DND-41 (cell line): ENCODE measurements around the gene TSPEAR.

Experiments used
- ATAC-seq: fragments of 200-7000 bp; cut with Tn5 transposase; 3 replicates; pipeline ENCODE4 v1.9.1; 2021; ENCODE audit warnings: low read depth; ENCODE audit not compliant: insufficient read depth
- DNase-seq: peaks from one replicate; pipeline ENCODE4 v3.0.0-alpha.2; 2020
- H2AFZ ChIP-seq: 2 replicates; pipeline ENCODE4 v1.6.0; 2012; ENCODE audit warnings: low read depth, low read length
- H3K27ac ChIP-seq: 2 replicates; pipeline ENCODE4 v1.5.1; 2012; ENCODE audit warnings: low read length, inconsistent platforms
- H3K27me3 ChIP-seq: fragments of 200-600 bp; sonication (generic); 2 replicates; pipeline ENCODE4 v1.6.0; 2012; ENCODE audit warnings: low read length, mild to moderate bottlenecking, inconsistent platforms; ENCODE audit not compliant: insufficient read depth, poor library complexity
- H3K36me3 ChIP-seq: 2 replicates; pipeline ENCODE4 v1.5.1; 2012; ENCODE audit warnings: low read length, inconsistent platforms; ENCODE audit not compliant: insufficient read depth
- H3K4me1 ChIP-seq: 2 replicates; pipeline ENCODE4 v1.5.1; 2012; ENCODE audit warnings: mild to moderate bottlenecking, low read length; ENCODE audit not compliant: insufficient read depth
- H3K4me2 ChIP-seq: 2 replicates; pipeline ENCODE4 v1.6.0; 2012; ENCODE audit warnings: mild to moderate bottlenecking, moderate library complexity, low read length, inconsistent platforms; ENCODE audit not compliant: insufficient read depth
- H3K4me3 ChIP-seq, 2 experiments: fragments of 200-600 bp in 1 of 2; shearing (Covaris generic) in 1 of 2; 2 replicates each; pipeline ENCODE4 v1.5.1; 2012 to 2016; ENCODE audit warnings: inconsistent platforms in 2 of 2, low read length in 2 of 2, mild to moderate bottlenecking in 2 of 2, low read depth in 1 of 2, moderate library complexity in 1 of 2
- H3K79me2 ChIP-seq: 2 replicates; pipeline ENCODE4 v1.6.0; 2012; ENCODE audit warnings: low read length, inconsistent platforms; ENCODE audit not compliant: insufficient read depth
- H3K9ac ChIP-seq: 2 replicates; pipeline ENCODE4 v1.6.0; 2012; ENCODE audit warnings: low read depth, mild to moderate bottlenecking, inconsistent platforms, low read length, moderate library complexity
- H3K9me3 ChIP-seq: 2 replicates; pipeline ENCODE4 v1.5.1; 2012; ENCODE audit warnings: low read length, moderate library complexity, mild to moderate bottlenecking, inconsistent platforms; ENCODE audit not compliant: insufficient read depth, severe bottlenecking
- H4K20me1 ChIP-seq: 2 replicates; pipeline ENCODE4 v1.6.0; 2012; ENCODE audit warnings: low read length; ENCODE audit not compliant: insufficient read depth
- EZH2 ChIP-seq: IDR thresholded peaks from 3 replicates; pipeline ENCODE4 v1.6.1; 2012; ENCODE audit warnings: borderline replicate concordance, low read depth, mild to moderate bottlenecking, moderate library complexity, low read length, inconsistent platforms; ENCODE audit not compliant: severe bottlenecking
- TF ChIP-seq, protein P1 (sequence below): IDR thresholded peaks from 2 replicates; pipeline ENCODE4 v1.5.1; 2012; ENCODE audit warnings: borderline replicate concordance, low read length, moderate library complexity, mild to moderate bottlenecking; ENCODE audit not compliant: poor library complexity, severe bottlenecking; ENCODE audit errors: extremely low read depth

The TSPEAR gene

DNA sequence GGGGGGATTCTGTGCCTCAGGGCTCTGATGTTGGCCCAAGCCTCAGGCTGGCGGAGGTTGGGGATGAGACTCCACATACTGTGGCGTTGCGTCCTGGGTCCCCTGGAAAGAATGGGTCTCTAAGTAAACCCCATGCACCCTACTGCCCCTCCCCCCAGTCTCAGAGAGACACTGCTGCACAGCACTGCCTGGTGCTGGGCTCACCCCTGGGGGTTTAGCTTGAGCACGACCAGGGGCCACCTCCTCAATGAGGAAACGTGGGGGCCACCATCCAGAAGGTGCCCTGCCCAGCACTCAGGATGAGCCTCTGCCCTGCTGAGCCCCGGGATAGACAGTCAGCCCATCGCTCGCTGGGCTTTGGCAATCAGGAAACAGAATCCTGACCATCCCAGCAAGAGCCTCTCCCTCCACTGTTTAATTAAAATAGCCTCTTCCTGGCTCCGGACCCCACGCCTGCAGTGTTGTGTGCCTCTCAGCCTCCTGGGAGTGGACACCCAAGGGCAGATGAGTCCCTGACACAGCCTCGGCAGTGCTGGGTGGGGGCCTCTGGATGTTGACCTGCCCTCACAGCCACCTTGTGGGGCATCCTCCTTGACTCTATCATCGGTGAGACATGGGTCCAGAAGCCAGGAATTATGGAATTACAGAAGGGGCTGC is 141.4 kb downstream of the TSPEAR start:
- H3K27ac ChIP-seq, result no peak overlapping the region
- no peaks in the 10 kb centered on the region for H4K20me1 ChIP-seq
- no peak overlapping the region for H3K4me2 ChIP-seq
- H3K79me2 ChIP-seq, result no peaks in the 10 kb centered on the region
- TF ChIP-seq EZH2, result no peak
- TF ChIP-seq, protein P1, sequence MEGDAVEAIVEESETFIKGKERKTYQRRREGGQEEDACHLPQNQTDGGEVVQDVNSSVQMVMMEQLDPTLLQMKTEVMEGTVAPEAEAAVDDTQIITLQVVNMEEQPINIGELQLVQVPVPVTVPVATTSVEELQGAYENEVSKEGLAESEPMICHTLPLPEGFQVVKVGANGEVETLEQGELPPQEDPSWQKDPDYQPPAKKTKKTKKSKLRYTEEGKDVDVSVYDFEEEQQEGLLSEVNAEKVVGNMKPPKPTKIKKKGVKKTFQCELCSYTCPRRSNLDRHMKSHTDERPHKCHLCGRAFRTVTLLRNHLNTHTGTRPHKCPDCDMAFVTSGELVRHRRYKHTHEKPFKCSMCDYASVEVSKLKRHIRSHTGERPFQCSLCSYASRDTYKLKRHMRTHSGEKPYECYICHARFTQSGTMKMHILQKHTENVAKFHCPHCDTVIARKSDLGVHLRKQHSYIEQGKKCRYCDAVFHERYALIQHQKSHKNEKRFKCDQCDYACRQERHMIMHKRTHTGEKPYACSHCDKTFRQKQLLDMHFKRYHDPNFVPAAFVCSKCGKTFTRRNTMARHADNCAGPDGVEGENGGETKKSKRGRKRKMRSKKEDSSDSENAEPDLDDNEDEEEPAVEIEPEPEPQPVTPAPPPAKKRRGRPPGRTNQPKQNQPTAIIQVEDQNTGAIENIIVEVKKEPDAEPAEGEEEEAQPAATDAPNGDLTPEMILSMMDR, result no peak
- ATAC-seq, result no peak
- no peak overlapping the region for H3K4me3 ChIP-seq
- H3K4me1 ChIP-seq, result no peaks in the 10 kb centered on the region
- H3K9me3 ChIP-seq, result no peaks in the 10 kb centered on the region
- H3K27me3 ChIP-seq, result no peaks in the 10 kb centered on the region
- no peak for DNase-seq
- H3K36me3 ChIP-seq, result no peaks in the 10 kb centered on the region
- no peak overlapping the region for H2AFZ ChIP-seq
- H3K9ac ChIP-seq, result no peak overlapping the region

DNA sequence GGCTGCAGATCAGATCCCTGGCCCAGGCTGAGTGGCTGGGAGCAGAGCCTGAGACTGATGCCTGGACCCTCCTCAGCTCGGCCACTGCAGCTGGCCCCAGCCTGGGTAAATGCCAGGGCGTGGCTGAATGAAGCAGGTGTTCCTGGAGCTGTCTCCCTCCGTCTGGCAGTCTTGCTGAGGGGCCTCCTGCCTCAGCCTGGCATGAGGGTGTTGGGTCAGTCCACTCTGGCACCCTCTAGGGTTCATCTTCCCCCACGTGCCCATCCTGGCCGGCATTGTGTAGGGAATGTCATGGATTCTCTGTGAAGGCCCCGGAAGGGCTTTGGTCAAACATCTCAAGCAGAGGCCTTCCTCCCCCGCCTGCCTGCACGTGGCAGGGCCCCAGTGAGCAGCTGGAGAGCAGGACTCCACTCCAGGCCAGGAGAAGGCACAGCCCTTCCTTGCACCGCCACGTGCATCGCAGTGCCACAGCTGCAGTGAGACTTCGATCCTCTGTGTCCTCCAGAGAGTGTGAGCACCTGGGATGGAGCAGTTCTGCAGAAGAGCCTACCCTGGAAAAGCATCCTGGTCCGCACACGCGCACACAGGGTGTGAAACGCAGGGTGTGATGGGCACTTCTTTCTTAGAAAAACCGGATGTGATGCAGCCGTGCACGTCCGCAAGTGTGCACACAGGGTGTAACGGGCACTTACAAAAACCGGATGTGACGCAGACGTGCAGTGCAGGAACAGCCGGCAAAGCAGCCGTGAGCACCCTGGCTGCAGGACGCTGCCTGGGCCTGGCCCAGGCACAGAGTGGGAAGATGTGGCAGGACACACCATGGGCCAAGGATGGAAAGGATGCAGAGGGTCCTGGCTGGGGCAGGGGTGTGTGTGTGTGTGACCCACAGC is 142.5 kb downstream of the TSPEAR start:
- Histone ChIP-seq H3K79me2 (no peaks in the 10 kb centered on the region), H2AFZ (no peak overlapping the region)
- no peak for DNase-seq

DNA sequence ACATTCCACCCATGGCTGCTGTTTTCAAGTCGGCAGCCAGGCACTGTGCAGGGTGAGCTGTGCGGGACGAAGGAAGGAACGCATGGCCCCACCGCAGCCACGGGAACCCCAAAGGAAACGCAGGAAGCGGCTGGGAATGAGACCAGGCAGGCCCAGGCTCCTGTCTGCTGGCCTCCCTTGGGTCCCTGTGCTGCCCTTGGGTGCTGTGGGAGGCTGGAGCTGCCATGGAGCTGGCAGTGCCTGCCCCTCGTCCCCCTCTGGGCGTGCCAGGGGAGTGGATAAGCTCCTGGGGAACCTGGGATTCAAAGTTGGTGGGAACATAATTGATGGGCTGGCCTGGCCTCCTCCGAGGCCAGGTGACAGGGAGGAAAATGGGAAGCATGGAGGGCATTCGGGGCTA is 143.1 kb downstream of the TSPEAR start:
- H4K20me1 ChIP-seq, result no peaks in the 10 kb centered on the region
- no peak overlapping the region for H3K4me3 ChIP-seq
- H3K36me3 ChIP-seq, result no peaks in the 10 kb centered on the region
- H3K79me2 ChIP-seq, result no peaks in the 10 kb centered on the region
- H2AFZ ChIP-seq, result no peak overlapping the region
- no peaks in the 10 kb centered on the region for H3K4me1 ChIP-seq
- TF ChIP-seq, protein P1, result no peak
- TF ChIP-seq EZH2, result no peak
- ATAC-seq (no peak), DNase-seq (no peak)
- H3K27me3 ChIP-seq, result no peaks in the 10 kb centered on the region
- H3K27ac ChIP-seq, result no peak overlapping the region
- no peak overlapping the region for H3K9ac ChIP-seq
- H3K9me3 ChIP-seq, result no peaks in the 10 kb centered on the region
- no peak overlapping the region for H3K4me2 ChIP-seq

More for the DNA sequence above, 142.5 kb downstream of the TSPEAR start:
- no peaks in the 10 kb centered on the region for H3K9me3 ChIP-seq
- TF ChIP-seq, protein P1, result no peak
- no peak for TF ChIP-seq EZH2
- no peak for ATAC-seq
- H3K4me1 ChIP-seq, result no peaks in the 10 kb centered on the region
- no peaks in the 10 kb centered on the region for H4K20me1 ChIP-seq
- H3K36me3 ChIP-seq, result no peaks in the 10 kb centered on the region
- no peaks in the 10 kb centered on the region for H3K27me3 ChIP-seq
- H3K4me3 ChIP-seq, result no peak overlapping the region
- no peak overlapping the region for H3K4me2 ChIP-seq
- no peak overlapping the region for H3K27ac ChIP-seq
- H3K9ac ChIP-seq, result no peak overlapping the region
